SK-N-SH (cell line): ENCODE results near the gene FAHD1. TPM values are rescaled to one million over a fixed set of nuclear protein-coding genes. Genes with fewer than 3 reads are reported as not detected.

Source experiments
- CTCF ChIA-PET: fragments of 300-600, 350-600 bp; formaldehyde crosslinking; extraction: SDS; loops from one replicate; lab custom pipeline; 2021; lab: Yijun Ruan, JAX
- POLR2A ChIA-PET: fragments of 350-600 bp; sonication (Branson Sonifier 250); formaldehyde crosslinking; extraction: SDS; loops from one replicate; lab custom pipeline; 2020; ENCODE audit warnings: antibody characterized with exemption, inconsistent platforms; lab: Yijun Ruan, JAX
- DNase-seq: peaks from one replicate; pipeline ENCODE4 v3.0.0; 2012
- H2AFZ ChIP-seq: fragments of 200-600 bp; sonication (generic); 2 replicates; pipeline ENCODE4 v1.8.1; 2016; ENCODE audit warnings: antibody characterized with exemption, mild to moderate bottlenecking, low read depth
- H3F3A ChIP-seq: fragments of 200-600 bp; sonication (generic); replicated peaks from 2 replicates; pipeline ENCODE3; 2016; ENCODE audit warnings: antibody characterized with exemption, mild to moderate bottlenecking; ENCODE audit not compliant: insufficient read depth
- H3K27ac ChIP-seq, 2 experiments: fragments of 200-500 bp in 1 of 2; fragments of 200-600 bp in 1 of 2; sonication (Bioruptor generic) in 1 of 2; sonication (generic), shearing (Covaris generic) in 1 of 2; 2 replicates each; pipeline versions ENCODE4 v1.5.1 to v1.6.1; 2014 to 2016; ENCODE audit warnings: low read depth in 2 of 2, inconsistent platforms in 1 of 2, low read length in 1 of 2, mild to moderate bottlenecking in 1 of 2, mixed read lengths in 1 of 2
- H3K27me3 ChIP-seq: fragments of 200-600 bp; sonication (generic), shearing (Covaris generic); 2 replicates; pipeline ENCODE4 v1.6.1; 2016; ENCODE audit warnings: mixed run types; ENCODE audit not compliant: insufficient read depth
- H3K36me3 ChIP-seq, 2 experiments: fragments of 200-500 bp in 1 of 2; fragments of 200-600 bp in 1 of 2; sonication (Bioruptor generic) in 1 of 2; sonication (generic) in 1 of 2; replicated peaks in 1 of 2; 2 replicates each; pipeline versions ENCODE3 to v1.5.1; 2014 to 2016; ENCODE audit warnings: low read length in 1 of 2, mild to moderate bottlenecking in 1 of 2; ENCODE audit not compliant: insufficient read depth in 2 of 2, control insufficient read depth in 1 of 2
- H3K4me1 ChIP-seq, 2 experiments: fragments of 200-500 bp in 1 of 2; fragments of 200-600 bp in 1 of 2; sonication (Bioruptor generic) in 1 of 2; sonication (generic), shearing (Covaris generic) in 1 of 2; 2 replicates each; pipeline versions ENCODE4 v1.5.1 to v1.6.1; 2014 to 2016; ENCODE audit warnings: low read depth in 1 of 2, low read length in 1 of 2, mixed run types in 1 of 2; ENCODE audit not compliant: insufficient read depth in 2 of 2, control insufficient read depth in 1 of 2
- H3K4me2 ChIP-seq: fragments of 200-600 bp; sonication (generic), shearing (Covaris generic); 2 replicates; pipeline ENCODE4 v1.6.1; 2017; ENCODE audit warnings: mixed run types
- H3K4me3 ChIP-seq, 2 experiments: fragments of 200-500 bp in 1 of 2; fragments of 200-600 bp in 1 of 2; sonication (Bioruptor generic) in 1 of 2; sonication (generic), shearing (Covaris generic) in 1 of 2; 2 replicates each; pipeline versions ENCODE4 v1.5.1 to v1.8.1; 2014 to 2016; ENCODE audit warnings: low read depth in 2 of 2, inconsistent platforms in 1 of 2, low read length in 1 of 2, mild to moderate bottlenecking in 1 of 2, mixed read lengths in 1 of 2, moderate library complexity in 1 of 2
- H3K79me2 ChIP-seq: fragments of 200-600 bp; sonication (generic); 2 replicates; pipeline ENCODE4 v1.8.1; 2017; ENCODE audit warnings: mild to moderate bottlenecking; ENCODE audit not compliant: insufficient read depth
- H3K9ac ChIP-seq: fragments of 200-600 bp; sonication (generic); 2 replicates; pipeline ENCODE4 v1.6.1; 2017; ENCODE audit warnings: mixed run types
- H3K9me2 ChIP-seq: fragments of 200-600 bp; sonication (generic); 2 replicates; pipeline ENCODE4 v1.6.1; 2017; ENCODE audit warnings: mixed run types
- H3K9me3 ChIP-seq: fragments of 200-600 bp; sonication (generic); 2 replicates; pipeline ENCODE4 v1.6.1; 2017; ENCODE audit warnings: mixed run types, mild to moderate bottlenecking, moderate library complexity
- H4K20me1 ChIP-seq: fragments of 200-600 bp; sonication (generic); 2 replicates; pipeline ENCODE4 v1.6.1; 2017; ENCODE audit warnings: mild to moderate bottlenecking, mixed run types; ENCODE audit not compliant: insufficient read depth
- CHD2 ChIP-seq: fragments of 150-350 bp; IDR thresholded peaks from 2 replicates; pipeline ENCODE4 v1.6.1; 2018; ENCODE audit warnings: low read length; ENCODE audit not compliant: partially characterized antibody
- ELF1 ChIP-seq: IDR thresholded peaks from 2 replicates; pipeline ENCODE4 v1.4.0; 2012
- FOSL2 ChIP-seq: IDR thresholded peaks from 2 replicates; pipeline ENCODE4 v1.4.0; 2012; ENCODE audit warnings: low read depth, mild to moderate bottlenecking, moderate library complexity, borderline replicate concordance
- FOXM1 ChIP-seq: IDR thresholded peaks from 2 replicates; pipeline ENCODE4 v1.4.0; 2012; ENCODE audit warnings: low read depth, mild to moderate bottlenecking
- MEF2A ChIP-seq: IDR thresholded peaks from 2 replicates; pipeline ENCODE4 v1.4.0; 2012; ENCODE audit warnings: low read depth, borderline replicate concordance
- MXI1 ChIP-seq: IDR thresholded peaks from 2 replicates; pipeline ENCODE4 v1.6.1; 2012; ENCODE audit warnings: mild to moderate bottlenecking, low read depth, low read length, improper control_type of control experiment
- NFIC ChIP-seq: IDR thresholded peaks from 2 replicates; pipeline ENCODE4 v1.4.0; 2012; ENCODE audit warnings: borderline replicate concordance
- RCOR1 ChIP-seq: fragments of 150-350 bp; IDR thresholded peaks from 2 replicates; pipeline ENCODE4 v1.6.1; 2017; ENCODE audit warnings: antibody characterized with exemption, low read length
- RXRA ChIP-seq: IDR thresholded peaks from 2 replicates; pipeline ENCODE4 v1.4.0; 2012; ENCODE audit warnings: low read depth, mild to moderate bottlenecking, borderline replicate concordance
- TCF12 ChIP-seq: IDR thresholded peaks from 2 replicates; pipeline ENCODE4 v1.4.0; 2012
- TEAD4 ChIP-seq: IDR thresholded peaks from 2 replicates; pipeline ENCODE4 v1.4.0; 2012; ENCODE audit warnings: mild to moderate bottlenecking, borderline replicate concordance; ENCODE audit not compliant: insufficient read depth
- YY1 ChIP-seq: IDR thresholded peaks from 2 replicates; pipeline ENCODE4 v1.4.0; 2012; ENCODE audit warnings: low read depth, mild to moderate bottlenecking
- WGBS: methylation state at CpG from one replicate; pipeline ENCODE4 v1.1.6; 2017; ENCODE audit warnings: low lambda C conversion rate; 5-methylcytosine and 5-hydroxymethylcytosine counted together
- polyA plus RNA-seq, 3 experiments: library from polyadenylated mRNA; depleted of rRNA; stranded (reverse); fragments of >200 nt; gene quantifications; 2 replicates each; pipeline ENCODE4 v1.2.3, GENCODE V29; 2012
- TF ChIP-seq, protein P1 (sequence below): IDR thresholded peaks from 2 replicates; pipeline ENCODE4 v1.6.1; 2012; ENCODE audit warnings: mild to moderate bottlenecking, low read depth, low read length, moderate library complexity
- TF ChIP-seq, protein P2 (sequence below): fragments of 150-350 bp; IDR thresholded peaks from 2 replicates; pipeline ENCODE4 v1.6.1; 2017; ENCODE audit warnings: antibody characterized with exemption, low read length, low read depth, borderline replicate concordance
- TF ChIP-seq, protein P3 (sequence below): IDR thresholded peaks from 2 replicates; pipeline ENCODE4 v1.4.0; 2012; ENCODE audit warnings: low read depth, borderline replicate concordance
- TF ChIP-seq, protein P4 (sequence below): IDR thresholded peaks from 2 replicates; pipeline ENCODE4 v1.4.0; 2012; ENCODE audit warnings: low read depth, borderline replicate concordance
- TF ChIP-seq, protein P5 (sequence below): fragments of 200-600 bp; sonication (generic); IDR thresholded peaks from 2 replicates; pipeline ENCODE4 v1.6.1; 2017; ENCODE audit warnings: antibody characterized with exemption, mild to moderate bottlenecking, moderate library complexity

The FAHD1 gene
- polyA plus RNA-seq, 1 of the 3 experiments (the other 2 are of a cell fraction), result 59.0 TPM

DNA sequence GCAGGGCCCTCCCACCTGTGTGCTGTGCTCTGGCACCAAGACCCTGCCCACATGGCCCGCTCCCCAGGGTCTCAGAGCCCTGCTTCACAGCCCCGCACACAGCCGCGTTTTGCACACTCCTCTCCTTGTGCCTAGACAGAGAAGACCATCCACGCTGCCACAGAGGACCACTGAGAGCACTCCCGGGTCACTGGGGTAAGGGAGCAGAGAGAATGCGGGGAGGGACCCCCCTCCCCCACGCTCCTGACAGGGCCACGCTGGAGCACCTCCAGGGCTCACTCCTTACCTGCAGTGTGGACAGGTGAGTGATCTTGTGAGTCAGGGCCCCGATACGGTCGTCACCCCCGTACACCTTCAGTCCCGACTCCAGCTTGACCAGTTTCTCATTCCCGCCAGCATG is 7.4 kb upstream of the FAHD1 start:
- Histone ChIP-seq H2AFZ (no peak overlapping the region), H3K27me3 (no peaks in the 10 kb centered on the region), H3K4me2 (no peak overlapping the region), H3K4me1 (no peaks in the 10 kb centered on the region), H3K4me3 (no peak overlapping the region), H3K79me2 (peaks cover 16% of the 10 kb centered on the region; the same call in 1 of the 2 replicates), H3K27ac (no peak overlapping the region), H3K9me2 (no peaks in the 10 kb centered on the region), H3K9ac (no peak overlapping the region), H3K36me3 (peaks cover 0 to 15% of the 10 kb centered on the region in 2 experiments), H4K20me1 (no peaks in the 10 kb centered on the region), H3F3A (no peaks in the 10 kb centered on the region), H3K9me3 (no peaks in the 10 kb centered on the region)
- CTCF ChIA-PET, result no interaction called here
- WGBS, result 100% methylated on average over 8 of the region's 15 CpGs
- TF ChIP-seq, protein P1, sequence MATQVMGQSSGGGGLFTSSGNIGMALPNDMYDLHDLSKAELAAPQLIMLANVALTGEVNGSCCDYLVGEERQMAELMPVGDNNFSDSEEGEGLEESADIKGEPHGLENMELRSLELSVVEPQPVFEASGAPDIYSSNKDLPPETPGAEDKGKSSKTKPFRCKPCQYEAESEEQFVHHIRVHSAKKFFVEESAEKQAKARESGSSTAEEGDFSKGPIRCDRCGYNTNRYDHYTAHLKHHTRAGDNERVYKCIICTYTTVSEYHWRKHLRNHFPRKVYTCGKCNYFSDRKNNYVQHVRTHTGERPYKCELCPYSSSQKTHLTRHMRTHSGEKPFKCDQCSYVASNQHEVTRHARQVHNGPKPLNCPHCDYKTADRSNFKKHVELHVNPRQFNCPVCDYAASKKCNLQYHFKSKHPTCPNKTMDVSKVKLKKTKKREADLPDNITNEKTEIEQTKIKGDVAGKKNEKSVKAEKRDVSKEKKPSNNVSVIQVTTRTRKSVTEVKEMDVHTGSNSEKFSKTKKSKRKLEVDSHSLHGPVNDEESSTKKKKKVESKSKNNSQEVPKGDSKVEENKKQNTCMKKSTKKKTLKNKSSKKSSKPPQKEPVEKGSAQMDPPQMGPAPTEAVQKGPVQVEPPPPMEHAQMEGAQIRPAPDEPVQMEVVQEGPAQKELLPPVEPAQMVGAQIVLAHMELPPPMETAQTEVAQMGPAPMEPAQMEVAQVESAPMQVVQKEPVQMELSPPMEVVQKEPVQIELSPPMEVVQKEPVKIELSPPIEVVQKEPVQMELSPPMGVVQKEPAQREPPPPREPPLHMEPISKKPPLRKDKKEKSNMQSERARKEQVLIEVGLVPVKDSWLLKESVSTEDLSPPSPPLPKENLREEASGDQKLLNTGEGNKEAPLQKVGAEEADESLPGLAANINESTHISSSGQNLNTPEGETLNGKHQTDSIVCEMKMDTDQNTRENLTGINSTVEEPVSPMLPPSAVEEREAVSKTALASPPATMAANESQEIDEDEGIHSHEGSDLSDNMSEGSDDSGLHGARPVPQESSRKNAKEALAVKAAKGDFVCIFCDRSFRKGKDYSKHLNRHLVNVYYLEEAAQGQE, result no peak
- TF ChIP-seq MEF2A (no peak), RXRA (no peak), YY1 (no peak), RCOR1 (no peak), TEAD4 (no peak), TCF12 (no peak), FOSL2 (no peak), NFIC (no peak), FOXM1 (no peak), CHD2 (no peak), MXI1 (no peak), ELF1 (no peak)
- TF ChIP-seq, protein P2, sequence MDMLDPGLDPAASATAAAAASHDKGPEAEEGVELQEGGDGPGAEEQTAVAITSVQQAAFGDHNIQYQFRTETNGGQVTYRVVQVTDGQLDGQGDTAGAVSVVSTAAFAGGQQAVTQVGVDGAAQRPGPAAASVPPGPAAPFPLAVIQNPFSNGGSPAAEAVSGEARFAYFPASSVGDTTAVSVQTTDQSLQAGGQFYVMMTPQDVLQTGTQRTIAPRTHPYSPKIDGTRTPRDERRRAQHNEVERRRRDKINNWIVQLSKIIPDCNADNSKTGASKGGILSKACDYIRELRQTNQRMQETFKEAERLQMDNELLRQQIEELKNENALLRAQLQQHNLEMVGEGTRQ, result no peak
- TF ChIP-seq, protein P3, sequence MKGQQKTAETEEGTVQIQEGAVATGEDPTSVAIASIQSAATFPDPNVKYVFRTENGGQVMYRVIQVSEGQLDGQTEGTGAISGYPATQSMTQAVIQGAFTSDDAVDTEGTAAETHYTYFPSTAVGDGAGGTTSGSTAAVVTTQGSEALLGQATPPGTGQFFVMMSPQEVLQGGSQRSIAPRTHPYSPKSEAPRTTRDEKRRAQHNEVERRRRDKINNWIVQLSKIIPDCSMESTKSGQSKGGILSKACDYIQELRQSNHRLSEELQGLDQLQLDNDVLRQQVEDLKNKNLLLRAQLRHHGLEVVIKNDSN, result no peak
- TF ChIP-seq, protein P4, sequence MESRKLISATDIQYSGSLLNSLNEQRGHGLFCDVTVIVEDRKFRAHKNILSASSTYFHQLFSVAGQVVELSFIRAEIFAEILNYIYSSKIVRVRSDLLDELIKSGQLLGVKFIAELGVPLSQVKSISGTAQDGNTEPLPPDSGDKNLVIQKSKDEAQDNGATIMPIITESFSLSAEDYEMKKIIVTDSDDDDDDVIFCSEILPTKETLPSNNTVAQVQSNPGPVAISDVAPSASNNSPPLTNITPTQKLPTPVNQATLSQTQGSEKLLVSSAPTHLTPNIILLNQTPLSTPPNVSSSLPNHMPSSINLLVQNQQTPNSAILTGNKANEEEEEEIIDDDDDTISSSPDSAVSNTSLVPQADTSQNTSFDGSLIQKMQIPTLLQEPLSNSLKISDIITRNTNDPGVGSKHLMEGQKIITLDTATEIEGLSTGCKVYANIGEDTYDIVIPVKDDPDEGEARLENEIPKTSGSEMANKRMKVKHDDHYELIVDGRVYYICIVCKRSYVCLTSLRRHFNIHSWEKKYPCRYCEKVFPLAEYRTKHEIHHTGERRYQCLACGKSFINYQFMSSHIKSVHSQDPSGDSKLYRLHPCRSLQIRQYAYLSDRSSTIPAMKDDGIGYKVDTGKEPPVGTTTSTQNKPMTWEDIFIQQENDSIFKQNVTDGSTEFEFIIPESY, result no peak
- TF ChIP-seq, protein P5, sequence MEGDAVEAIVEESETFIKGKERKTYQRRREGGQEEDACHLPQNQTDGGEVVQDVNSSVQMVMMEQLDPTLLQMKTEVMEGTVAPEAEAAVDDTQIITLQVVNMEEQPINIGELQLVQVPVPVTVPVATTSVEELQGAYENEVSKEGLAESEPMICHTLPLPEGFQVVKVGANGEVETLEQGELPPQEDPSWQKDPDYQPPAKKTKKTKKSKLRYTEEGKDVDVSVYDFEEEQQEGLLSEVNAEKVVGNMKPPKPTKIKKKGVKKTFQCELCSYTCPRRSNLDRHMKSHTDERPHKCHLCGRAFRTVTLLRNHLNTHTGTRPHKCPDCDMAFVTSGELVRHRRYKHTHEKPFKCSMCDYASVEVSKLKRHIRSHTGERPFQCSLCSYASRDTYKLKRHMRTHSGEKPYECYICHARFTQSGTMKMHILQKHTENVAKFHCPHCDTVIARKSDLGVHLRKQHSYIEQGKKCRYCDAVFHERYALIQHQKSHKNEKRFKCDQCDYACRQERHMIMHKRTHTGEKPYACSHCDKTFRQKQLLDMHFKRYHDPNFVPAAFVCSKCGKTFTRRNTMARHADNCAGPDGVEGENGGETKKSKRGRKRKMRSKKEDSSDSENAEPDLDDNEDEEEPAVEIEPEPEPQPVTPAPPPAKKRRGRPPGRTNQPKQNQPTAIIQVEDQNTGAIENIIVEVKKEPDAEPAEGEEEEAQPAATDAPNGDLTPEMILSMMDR, result no peak
- DNase-seq, result no peak
- POLR2A ChIA-PET, result interaction anchor here (0.7 kb wide), 1 partner anchor 12 kb away, joined by 3 read pairs; no protein-coding TSS in a partner anchor
